ENCODE measurements around the gene PIWIL1. TPM values are rescaled to one million over a fixed set of nuclear protein-coding genes. Genes with fewer than 3 reads are reported as not detected.

The PIWIL1 gene
- total and polyA plus RNA-seq, 2 of the 4 experiments (the other 2 are of a cell fraction) = not detected

GRCh38 chr12:130357729-130358330, 20.1 kb downstream of the PIWIL1 start:
- H3K4me1 ChIP-seq (ENCODE audit: control insufficient read depth, insufficient read depth, low read length) = no peaks in the 10 kb centered on the region
- H3K4me3 ChIP-seq (ENCODE audit: insufficient read depth, low read depth, low read length) = no peak overlapping the region
- ChIA-PET CTCF (no interaction called here), POLR2A (ENCODE audit: unreplicated experiment) (no interaction called here)
- no peak overlapping the region for H2AK5ac ChIP-seq (ENCODE audit: low read depth, low read length)
- no TSS peak for BruUV-seq (replicated peaks)
- no peak overlapping the region for H3K56ac ChIP-seq (ENCODE audit: extremely low read depth, insufficient read depth, low read length)
- intact Hi-C loops (cut with micrococcal nuclease) (no loop called here), dilution Hi-C loops (cut with HindIII; ENCODE audit: low sequenced_read_pairs, unreplicated experiment) (no loop called here), in situ Hi-C loops (cut with MboI; ENCODE audit: low sequenced_read_pairs) (no loop called here)
- H3K18ac ChIP-seq (ENCODE audit: low read depth, low read length) = no peak overlapping the region
- no peak overlapping the region for H3K23ac ChIP-seq (ENCODE audit: low read depth, low read length)
- no peaks in the 10 kb centered on the region for H3K79me1 ChIP-seq (ENCODE audit: low read depth in 1 of 2, low read length in 2 of 2)
- H3K36me3 ChIP-seq (ENCODE audit: control insufficient read depth, insufficient read depth, low read length) = no peaks in the 10 kb centered on the region
- no peak overlapping the region for H2BK15ac ChIP-seq (ENCODE audit: low read depth, low read length)
- H2AFZ ChIP-seq (replicated peaks; ENCODE audit: low read length, poor library complexity) = no peak overlapping the region
- TF ChIP-seq CEBPB (IDR thresholded peaks at IDR 0.05; ENCODE audit: low read depth, low read length) = peak; percentile 75
- TF ChIP-seq, protein P1, sequence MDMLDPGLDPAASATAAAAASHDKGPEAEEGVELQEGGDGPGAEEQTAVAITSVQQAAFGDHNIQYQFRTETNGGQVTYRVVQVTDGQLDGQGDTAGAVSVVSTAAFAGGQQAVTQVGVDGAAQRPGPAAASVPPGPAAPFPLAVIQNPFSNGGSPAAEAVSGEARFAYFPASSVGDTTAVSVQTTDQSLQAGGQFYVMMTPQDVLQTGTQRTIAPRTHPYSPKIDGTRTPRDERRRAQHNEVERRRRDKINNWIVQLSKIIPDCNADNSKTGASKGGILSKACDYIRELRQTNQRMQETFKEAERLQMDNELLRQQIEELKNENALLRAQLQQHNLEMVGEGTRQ (IDR thresholded peaks at IDR 0.05; ENCODE audit: low read depth, low read length) = no peak
- no peak overlapping the region for H3K4me2 ChIP-seq (ENCODE audit: low read depth, low read length)
- no peak overlapping the region for H4K91ac ChIP-seq (ENCODE audit: insufficient read depth, low read depth, low read length)
- no peak overlapping the region for H3K14ac ChIP-seq (replicated peaks; ENCODE audit: low read depth, low read length)
- peaks cover 16% of the 10 kb centered on the region for H3K9me3 ChIP-seq (ENCODE audit: control insufficient read depth, insufficient read depth, low read length)
- H2BK20ac ChIP-seq (ENCODE audit: low read depth, low read length) = no peak overlapping the region
- no peak for ATAC-seq (ENCODE audit: low read depth)
- no peak overlapping the region for H2AK9ac ChIP-seq (replicated peaks; ENCODE audit: low read depth, low read length, poor library complexity)
- H2BK120ac ChIP-seq (ENCODE audit: low read depth, low read length) = no peak overlapping the region
- H4K8ac ChIP-seq (ENCODE audit: low read depth in 2 of 2, low read length in 2 of 2) = no peak overlapping the region
- no peak overlapping the region for H2BK5ac ChIP-seq (ENCODE audit: low read depth, low read length, poor library complexity, severe bottlenecking)
- no peak overlapping the region for H3K4ac ChIP-seq (ENCODE audit: low read depth, low read length)
- no peak overlapping the region for H3K9ac ChIP-seq (ENCODE audit: low read depth, low read length)
- H3K27me3 ChIP-seq (ENCODE audit: control insufficient read depth, insufficient read depth, low read length) = no peaks in the 10 kb centered on the region
- H3K27ac ChIP-seq (ENCODE audit: insufficient read depth, low read length) = no peak overlapping the region
- DNase-seq = no peak
- H3K9me1 ChIP-seq (ENCODE audit: insufficient read depth, low read length) = no peaks in the 10 kb centered on the region
- WGBS, 2 experiments (ENCODE audit: extremely low coverage in 2 of 2, insufficient read length in 1 of 2) = 52% methylated on average over 3 of the region's 14 CpGs; no CpG with 5 or more reads in 1 of the 2 experiments
- no peak overlapping the region for H4K5ac ChIP-seq (ENCODE audit: low read depth, low read length)
- no peaks in the 10 kb centered on the region for H4K20me1 ChIP-seq (ENCODE audit: insufficient read depth, low read length)

Data from IMR-90 (cell line).